GM18951 (cell line): ENCODE data around the gene MAPK10.
"Not testable (repeated sequence)": the region's sequence is repeated elsewhere in the genome, so short reads cannot be mapped to it uniquely, and the experiment has no call there.

Source experiments
- POLR2A ChIP-seq: IDR thresholded peaks from 4 replicates; pipeline ENCODE4 v1.6.1; 2011; ENCODE audit warnings: mild to moderate bottlenecking; ENCODE audit not compliant: insufficient read length, insufficient read depth; ENCODE audit errors: extremely low read depth
- in situ Hi-C: fragments of 300-500 bp; cut with MboI; formaldehyde crosslinking; loops from one replicate; pipeline ENCODE4 v1.12.0; 2022; ENCODE audit warnings: low sequenced_read_pairs, mixed read lengths, inconsistent platforms; ENCODE audit not compliant: unreplicated experiment

Gene MAPK10

GRCh38 chr4:86091201-86091600 is 268.7 kb downstream of the MAPK10 start:
- in situ Hi-C loops = no loop called here
- TF ChIP-seq POLR2A = no peak

GRCh38 chr4:86089781-86090323 is 270.0 kb downstream of the MAPK10 start:
- in situ Hi-C loops = no loop called here
- no peak for TF ChIP-seq POLR2A

GRCh38 chr4:86089053-86089452 is 270.8 kb downstream of the MAPK10 start:
- in situ Hi-C loops = no loop called here
- TF ChIP-seq POLR2A = no peak

- in situ Hi-C loops = not testable (repeated sequence)
Observed at GRCh38 chr4:86075796-86076195, 284.1 kb downstream of the MAPK10 start.

DNA sequence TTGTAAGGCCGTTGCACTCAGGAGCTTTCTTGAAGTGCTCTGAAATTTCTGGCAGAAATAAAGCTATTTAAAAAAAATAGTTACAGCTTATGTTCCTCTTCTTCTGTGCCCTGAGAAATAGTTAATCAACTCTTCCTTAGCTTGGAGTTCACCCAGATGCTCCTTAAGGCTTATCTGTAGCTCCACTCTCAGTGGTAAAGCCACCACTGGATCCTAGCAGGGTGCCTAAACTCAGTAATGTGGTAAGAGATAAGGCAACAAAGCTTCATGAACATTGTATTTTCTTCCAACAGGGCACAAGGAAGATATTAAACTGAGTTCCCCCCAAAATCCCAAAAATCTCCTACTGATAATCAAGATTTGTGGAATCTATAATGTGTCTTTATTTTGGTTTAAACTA is 299.5 kb downstream of the MAPK10 start:
- no peak for TF ChIP-seq POLR2A
- in situ Hi-C loops = no loop called here

DNA sequence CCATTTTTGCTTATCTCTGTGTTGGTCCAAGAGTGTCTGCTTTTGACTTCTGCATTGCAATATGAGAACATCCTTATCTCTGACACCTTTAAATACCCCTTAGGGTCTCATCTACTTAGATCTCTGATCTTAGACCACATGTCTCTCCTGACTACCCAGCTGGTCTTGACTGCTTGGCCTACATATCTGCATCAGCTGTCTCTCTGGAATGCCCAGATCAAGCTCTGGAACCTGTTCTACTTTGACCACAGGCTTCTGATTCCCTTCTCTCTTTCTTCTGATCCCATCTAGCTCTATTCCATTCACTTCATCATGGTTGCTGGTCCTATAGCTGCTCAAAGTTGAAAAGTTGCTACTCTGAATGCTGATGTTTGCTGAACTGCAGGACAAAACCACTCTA is 301.2 kb downstream of the MAPK10 start:
- TF ChIP-seq POLR2A = no peak
- in situ Hi-C loops = no loop called here

GRCh38 chr4:86055898-86056297 is 304.0 kb downstream of the MAPK10 start:
- TF ChIP-seq POLR2A = no peak
- in situ Hi-C loops = no loop called here

GRCh38 chr4:86054286-86055032 is 305.4 kb downstream of the MAPK10 start:
- TF ChIP-seq POLR2A = no peak
- in situ Hi-C loops = no loop called here

DNA sequence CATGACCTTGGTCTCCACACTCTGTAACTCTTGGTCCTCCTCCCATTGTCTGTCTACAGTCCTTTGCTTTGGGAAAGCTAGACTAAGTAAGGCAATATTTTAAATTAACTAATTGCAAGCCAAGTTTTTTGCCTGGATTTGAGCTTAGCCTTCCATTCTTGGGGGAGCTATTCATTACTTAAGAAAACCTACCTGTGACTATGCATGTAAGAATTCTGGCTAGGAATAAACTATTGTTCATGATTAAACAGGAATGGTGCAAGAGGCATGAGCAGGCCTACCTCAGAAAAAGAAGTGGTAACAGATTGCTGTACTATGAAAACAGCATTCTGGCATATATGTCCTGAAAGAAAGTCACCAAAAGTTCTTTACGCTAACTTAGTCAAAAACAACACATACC is 309.4 kb downstream of the MAPK10 start:
- no peak for TF ChIP-seq POLR2A
- in situ Hi-C loops = no loop called here

- no peak for TF ChIP-seq POLR2A
- in situ Hi-C loops = no loop called here
Observed at GRCh38 chr4:86048426-86048825, 311.4 kb downstream of the MAPK10 start.

DNA sequence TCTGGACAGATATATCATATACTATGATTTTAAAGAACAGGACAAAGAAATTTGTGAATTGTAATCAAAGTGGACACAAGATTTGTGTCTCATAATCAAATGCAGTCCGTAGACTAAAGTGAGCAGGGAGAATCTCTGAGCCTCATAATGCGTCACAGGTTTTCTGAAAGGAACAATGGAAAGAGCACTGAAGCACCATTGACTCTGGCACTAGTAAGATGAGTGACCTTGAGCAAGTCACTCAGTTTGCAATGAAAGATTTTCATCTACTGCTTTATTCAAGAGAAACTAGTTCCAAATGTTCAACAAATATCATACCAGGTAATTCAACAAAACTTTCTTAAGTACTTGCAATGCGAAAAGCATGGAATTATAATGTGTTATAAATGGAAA is 315.3 kb downstream of the MAPK10 start:
- no peak for TF ChIP-seq POLR2A

GRCh38 chr4:86043755-86044592 is 315.9 kb downstream of the MAPK10 start:
- no peak for TF ChIP-seq POLR2A
- in situ Hi-C loops = no loop called here

More for the DNA sequence above, 315.3 kb downstream of the MAPK10 start:
- in situ Hi-C loops = no loop called here

- in situ Hi-C loops = loop anchor here (5.0 kb wide), 1 partner anchor 286 kb away; no protein-coding TSS in a partner anchor
- no peak for TF ChIP-seq POLR2A
Observed at GRCh38 chr4:86038037-86038436, 321.8 kb downstream of the MAPK10 start.

GRCh38 chr4:86036736-86037135 is 323.1 kb downstream of the MAPK10 start:
- in situ Hi-C loops = loop anchor here (5.0 kb wide), 1 partner anchor 284 kb away; no protein-coding TSS in a partner anchor
- no peak for TF ChIP-seq POLR2A

DNA sequence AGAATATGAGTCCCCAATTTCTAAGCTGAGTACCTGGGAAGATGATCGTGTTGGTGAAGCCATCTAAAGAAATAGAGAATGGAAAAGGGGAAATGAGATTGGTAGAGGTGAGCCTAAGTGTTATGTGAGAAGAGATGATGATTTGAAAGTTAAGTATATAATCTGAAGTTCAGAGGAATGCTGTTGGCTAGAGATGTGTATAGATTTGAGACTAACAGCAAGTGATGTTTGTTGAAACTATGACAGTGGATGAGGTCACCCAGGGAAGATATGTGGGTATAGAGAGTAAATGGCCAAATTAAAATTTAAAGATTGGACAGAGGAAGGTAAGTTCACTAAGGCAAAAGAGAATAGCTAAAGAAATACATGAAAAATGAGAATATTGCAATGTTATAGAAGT is 324.2 kb downstream of the MAPK10 start:
- no peak for TF ChIP-seq POLR2A
- in situ Hi-C loops = loop anchor here (5.0 kb wide), 1 partner anchor 283 kb away; no protein-coding TSS in a partner anchor
